GM18870 (cell line): Measurements from ENCODE around the gene TMEM184A.
"Not testable (repeated sequence)": the region's sequence is repeated elsewhere in the genome, so short reads cannot be mapped to it uniquely, and the experiment has no call there.

Experiments
- ATAC-seq: cut with Tn5 transposase; IDR thresholded peaks from one replicate; pipeline ENCODE4 v1.9.1; 2021; ENCODE audit warnings: moderate library complexity; ENCODE audit not compliant: unreplicated experiment

TMEM184A gene

DNA sequence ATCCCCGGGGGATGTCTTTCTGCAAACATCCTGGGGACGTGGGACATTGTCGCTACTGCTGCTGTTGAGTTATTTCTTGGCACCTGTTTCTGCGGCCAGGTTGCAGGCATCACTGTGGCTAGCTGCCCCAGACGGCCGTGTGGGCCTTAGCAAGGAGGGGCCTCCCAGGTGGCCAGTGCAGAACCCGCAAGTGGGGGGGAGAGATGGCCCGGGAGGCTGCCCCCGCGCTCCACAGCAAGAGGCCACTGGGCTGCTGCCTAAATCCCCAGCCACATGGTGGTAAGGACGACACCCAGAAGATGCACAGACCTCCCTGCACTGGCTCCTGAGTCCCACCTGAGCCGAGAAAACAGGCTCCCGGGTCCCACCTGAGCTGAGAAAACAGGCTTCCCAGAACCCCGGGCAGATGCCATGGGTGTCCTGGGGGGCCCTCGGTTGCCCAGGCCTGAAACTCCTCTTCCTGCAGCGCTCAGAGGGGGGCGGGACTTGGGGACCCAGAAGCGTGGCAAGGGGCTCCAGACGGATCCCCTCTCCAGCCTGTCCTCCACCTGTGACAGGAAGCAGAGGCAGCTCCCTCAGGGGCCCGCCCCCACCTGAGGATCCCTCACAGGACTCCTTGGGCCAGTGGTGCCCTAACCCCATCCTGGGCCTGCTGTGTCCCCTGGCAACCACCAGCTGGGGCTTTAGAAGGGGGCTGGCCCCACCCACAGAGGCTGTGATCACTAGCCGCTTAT is 26.5 kb downstream of the TMEM184A start:
- ATAC-seq: no peak

DNA sequence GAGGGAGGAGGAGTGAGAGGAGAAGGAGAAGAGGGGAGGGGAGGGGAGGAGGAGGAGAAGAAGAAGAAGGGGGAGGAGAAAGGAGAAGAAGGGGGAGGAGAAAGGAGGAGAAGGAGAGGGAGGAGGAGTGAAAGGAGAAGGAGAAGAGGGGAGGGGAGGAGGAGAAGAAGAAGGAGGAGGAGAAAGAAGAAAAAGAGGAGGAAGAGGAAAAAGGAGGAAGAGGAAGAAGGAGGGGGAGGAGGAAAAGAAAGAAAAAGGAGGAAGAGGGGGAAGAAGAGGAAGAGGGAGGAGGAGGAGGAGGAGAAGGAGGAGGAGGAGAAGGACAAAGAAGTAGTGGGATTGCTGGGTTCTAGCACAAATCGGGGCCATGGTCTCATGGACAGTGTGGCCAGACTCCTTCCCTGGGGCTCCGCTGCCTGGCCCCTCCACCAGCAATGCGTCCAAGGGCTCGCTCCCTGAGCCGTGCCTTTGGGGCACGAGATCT is 29.7 kb downstream of the TMEM184A start:
- ATAC-seq: no peak

GRCh38 chr7:1525409-1525808 is 30.6 kb downstream of the TMEM184A start:
- no peak for ATAC-seq

GRCh38 chr7:1523844-1524243 is 32.2 kb downstream of the TMEM184A start:
- no peak for ATAC-seq

DNA sequence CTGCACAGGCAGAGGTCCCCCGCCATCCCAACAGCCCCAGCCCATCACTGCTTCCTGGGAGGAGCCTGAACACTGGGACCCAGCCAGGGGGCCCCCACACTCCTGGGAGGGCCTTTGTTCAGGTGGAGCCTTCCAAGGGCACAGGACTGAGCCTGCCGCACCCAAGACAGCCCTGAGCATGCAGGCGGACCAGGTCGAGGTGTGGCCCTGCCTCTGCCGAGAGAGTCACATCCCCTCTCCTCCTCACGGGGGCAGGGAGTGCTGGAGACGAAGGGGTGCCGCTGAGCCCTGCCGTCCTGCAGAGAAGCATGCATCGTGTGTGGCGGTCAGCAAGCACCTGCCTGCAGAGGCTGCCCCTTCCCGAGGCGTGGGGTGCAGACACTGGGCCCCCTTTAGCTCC is 32.8 kb downstream of the TMEM184A start:
- no peak for ATAC-seq

- no peak for ATAC-seq
Measured at GRCh38 chr7:1521456-1521855, 34.5 kb downstream of the TMEM184A start.

DNA sequence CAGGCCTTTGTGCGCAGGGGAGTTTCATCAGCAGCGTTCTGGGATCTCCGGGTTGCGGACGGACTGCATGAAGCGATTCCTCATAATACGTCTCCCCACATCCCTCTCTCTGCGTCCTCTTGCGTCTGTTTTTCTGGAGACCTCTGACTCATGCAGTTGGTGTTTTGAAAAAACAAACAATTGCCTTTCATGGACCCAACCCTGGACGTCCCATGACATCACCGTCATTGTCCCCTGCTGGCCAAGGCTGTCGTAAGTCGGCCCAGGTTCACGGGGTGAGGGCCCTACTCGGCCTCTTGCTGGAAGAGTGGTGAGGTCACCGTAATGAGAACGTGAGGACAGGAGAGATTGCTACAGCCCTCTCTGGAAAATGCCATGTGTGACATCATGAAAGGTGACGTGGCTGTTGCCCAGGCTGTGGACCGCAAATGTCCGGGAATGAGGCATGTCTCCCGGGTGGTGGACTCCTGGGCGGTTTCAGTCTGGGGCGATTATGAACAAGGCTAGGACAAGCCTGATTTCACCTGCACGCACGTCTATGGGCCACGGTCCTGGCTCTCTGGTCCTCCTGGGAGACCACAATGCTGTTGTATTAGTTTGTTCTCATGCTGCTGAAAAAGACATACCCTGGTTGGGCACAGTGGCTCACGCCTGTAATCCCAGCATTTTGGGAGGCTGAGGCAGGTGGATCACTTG is 35.3 kb downstream of the TMEM184A start:
- no peak for ATAC-seq

DNA sequence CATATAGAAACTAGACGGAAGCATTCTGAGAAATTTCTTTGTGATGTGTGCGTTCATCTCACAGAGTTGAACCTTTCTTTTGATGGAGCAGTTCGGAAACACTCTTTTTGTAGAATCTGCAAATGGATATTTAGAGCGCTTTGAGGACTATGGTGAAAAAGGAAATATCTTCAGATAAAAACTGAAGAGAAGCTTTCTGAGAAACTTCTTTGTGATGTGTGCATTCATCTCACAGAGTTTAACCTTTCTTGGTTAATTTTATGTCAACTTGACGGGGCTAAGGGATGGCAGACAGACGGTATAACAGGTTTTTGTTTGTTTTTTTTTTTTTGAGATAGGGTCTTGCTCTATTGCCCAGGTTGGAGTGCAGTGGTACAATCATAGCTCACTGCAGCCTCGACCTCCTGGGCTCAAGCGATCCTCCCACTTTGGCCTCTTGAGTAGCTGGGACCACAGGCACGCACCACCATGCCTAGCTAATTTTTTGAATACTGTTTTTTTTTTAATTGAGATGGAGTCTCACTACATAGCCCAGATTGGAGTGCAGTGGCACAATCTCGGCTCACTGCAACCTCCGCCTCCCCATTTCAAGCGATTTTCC is 36.6 kb downstream of the TMEM184A start:
- not testable (repeated sequence) for ATAC-seq

DNA sequence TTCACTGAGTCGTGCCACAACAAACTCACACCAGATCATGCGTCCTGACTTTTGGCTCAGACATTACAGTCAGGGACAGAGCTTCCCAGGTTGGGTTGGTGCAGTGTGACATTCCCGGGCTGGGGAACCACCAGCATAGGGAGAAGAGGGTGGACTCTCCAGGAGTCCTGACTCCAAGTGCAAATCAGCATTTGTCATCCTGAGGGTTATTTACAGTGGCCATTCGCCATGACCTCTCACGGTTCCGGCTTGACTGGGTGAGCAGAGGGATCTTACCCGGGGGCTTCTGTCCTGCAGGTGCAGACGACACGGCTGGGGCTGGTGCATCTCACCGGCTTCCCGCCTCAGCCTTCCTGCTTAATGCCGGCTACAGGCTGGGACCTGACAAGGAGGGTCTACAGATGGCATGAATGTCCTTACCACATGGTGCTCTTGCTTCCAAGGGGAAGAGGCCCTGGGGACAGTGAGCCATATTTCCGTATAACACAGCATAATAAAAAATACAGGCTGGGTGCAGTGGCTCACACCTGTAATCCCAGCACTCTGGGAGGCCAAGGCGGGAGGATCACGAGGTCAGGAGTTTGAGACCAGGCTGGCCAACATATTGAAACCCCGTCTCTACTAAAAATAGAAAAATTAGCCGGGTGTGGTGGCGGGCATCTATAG is 39.3 kb downstream of the TMEM184A start:
- no peak for ATAC-seq

GRCh38 chr7:1515509-1515967 is 40.5 kb downstream of the TMEM184A start:
- ATAC-seq: not testable (repeated sequence)

DNA sequence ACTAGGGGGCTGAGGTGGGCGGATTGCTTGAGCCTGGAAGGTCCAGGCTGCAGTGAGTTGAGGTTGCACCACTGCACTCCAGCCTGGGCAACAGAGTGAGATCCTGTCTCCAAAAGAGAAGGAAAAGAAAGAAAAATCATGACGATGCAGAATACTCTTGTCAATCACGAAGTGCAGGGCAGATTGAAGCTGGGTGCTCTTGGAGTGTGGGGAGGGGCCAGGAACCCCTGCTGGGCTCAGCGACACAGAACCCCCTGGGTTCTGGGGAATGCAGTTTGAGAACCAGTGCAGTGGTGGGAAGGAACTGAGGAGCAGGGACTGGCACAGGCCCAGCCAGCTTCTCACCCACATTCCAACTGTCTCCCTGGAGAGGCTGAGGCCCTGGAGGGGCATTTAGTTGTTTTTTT is 41.0 kb downstream of the TMEM184A start:
- no peak for ATAC-seq

DNA sequence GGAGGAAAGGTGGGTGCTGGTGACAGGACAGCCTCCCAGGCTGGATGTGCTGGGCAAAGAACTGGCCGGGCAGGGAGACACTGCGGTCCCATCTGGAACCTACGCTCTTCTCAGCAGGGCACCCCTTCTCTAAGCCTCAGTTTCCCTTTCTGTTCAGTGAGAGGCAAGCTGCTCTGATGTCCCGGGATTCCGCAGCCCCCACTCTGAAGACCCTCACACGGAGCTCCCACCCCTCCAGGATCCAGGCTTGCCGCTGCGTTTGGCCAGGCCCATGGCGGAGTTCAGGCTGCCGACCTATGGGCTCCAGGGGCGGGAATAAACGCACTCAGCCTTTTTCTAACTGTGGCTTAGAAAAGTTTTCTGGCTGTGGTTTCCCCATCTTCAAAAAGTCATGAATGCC is 41.6 kb downstream of the TMEM184A start:
- no peak for ATAC-seq

GRCh38 chr7:1513657-1514095 is 42.3 kb downstream of the TMEM184A start:
- no peak for ATAC-seq

- no peak for ATAC-seq
Measured at GRCh38 chr7:1512781-1513656, 43.0 kb downstream of the TMEM184A start.

DNA sequence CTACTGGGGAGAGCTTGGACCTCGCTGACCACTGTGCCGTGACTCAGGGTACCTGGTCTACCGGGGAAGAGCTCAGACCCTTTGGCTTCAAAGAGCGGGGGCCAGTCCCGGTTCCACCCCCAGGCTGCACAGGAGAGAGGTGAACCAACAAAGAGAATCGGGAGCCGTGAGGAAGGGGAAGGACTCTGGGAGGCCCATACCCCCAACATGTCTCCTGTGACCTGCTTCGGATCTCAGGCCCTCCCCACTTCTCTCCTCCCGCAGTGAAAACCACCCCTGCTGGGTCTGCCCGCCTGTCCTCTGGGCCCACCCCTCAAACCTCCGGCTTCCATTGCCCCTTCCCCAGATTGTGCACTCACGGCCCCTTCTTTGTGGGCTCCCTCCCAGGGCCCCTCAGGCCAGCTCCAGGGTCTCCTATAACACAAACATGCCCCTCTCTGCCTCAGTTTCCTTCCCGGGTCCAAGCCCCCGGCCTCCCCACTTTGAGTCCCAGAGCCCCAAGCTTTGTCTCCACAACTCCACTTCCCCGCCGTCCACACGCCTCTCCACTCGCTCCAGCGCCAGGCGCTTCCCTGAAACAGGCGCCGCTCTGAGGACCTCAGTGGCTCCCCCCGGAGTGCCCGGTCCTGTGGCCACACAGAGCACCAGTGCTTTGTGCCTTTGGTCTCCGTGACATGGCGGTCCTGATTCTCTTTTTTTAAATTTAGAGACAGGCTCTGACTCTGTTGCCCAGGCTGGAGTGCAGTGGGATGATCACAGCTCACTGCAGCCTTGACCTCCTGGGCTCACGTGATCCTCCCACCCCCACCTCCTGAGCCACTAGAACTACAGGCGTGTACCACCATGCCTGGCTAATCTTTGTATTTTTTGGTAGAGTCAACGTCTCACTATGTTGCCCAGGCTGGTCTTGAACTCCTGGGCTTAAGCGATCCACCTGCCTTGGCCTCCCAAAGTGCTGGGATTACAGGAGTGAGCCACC is 44.3 kb downstream of the TMEM184A start:
- no peak for ATAC-seq

DNA sequence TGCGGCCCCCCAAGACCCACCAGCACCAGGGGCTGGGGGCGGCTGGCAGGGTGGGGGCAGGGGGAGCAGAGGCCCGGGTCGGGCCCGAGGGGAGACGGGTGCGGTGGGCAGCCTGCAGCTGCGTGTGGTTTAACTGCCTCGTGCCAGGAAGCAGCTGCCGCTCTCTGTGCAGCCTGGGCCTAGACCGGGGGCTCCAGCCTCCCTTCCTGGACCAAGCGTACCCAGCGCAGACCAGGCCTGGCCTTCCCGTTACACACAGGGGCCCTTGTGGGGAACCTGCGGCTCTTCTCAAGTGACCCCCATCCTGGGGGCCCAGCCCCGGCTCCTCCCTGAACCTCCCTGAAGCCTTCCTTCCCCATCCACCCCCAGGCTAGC is 45.2 kb downstream of the TMEM184A start:
- no peak for ATAC-seq

DNA sequence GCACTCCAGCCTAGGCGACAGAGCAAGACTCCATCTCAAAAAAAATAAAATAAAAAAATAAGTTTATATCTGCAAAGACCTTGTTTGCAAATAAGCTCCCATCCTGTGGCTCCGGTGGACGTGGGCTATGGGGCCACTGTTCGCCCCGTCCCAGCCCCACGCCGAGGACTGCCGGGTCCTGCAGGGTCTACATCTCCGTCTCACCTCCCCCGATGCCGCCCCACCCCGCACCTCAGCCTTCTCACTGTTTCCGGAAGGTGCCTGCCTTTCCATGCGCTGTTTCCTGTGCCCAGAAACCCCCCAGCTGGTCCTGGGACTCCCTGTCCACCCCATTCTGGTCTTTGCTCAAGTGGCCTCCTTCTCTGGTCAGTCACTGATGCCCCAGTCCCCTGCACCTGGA is 46.8 kb downstream of the TMEM184A start:
- ATAC-seq: no peak

GRCh38 chr7:1508277-1508758 is 47.7 kb downstream of the TMEM184A start:
- ATAC-seq: no peak
